Activated naive CD4-positive, alpha-beta T cell treated with anti-CD3 and anti-CD28 coated beads, Interleukin-2, amount 50 U/mL, for 72 hours (primary cell): ENCODE measurements around the gene LZTR1. TPM values are rescaled to one million over a fixed set of nuclear protein-coding genes. Genes with fewer than 3 reads are reported as not detected.

Experiments
- ATAC-seq, 2 donors: fragments of 150-1000 bp; cut with Tn5 transposase; 2 replicates each; pipeline ENCODE4 v1.10.0; 2021; ENCODE audit warnings: mild to moderate bottlenecking in 2 of 2, moderate library complexity in 2 of 2
- DNase-seq, 2 donors: peaks; one replicate each; pipeline ENCODE4 v3.0.0; 2021 to 2022; ENCODE audit warnings: low spot score in 2 of 2
- H3K27ac Mint-ChIP-seq, 2 donors: one replicate each; pipeline ENCODE4 v1.8.0; 2022; ENCODE audit warnings: mild to moderate bottlenecking in 2 of 2, mixed read lengths in 2 of 2
- H3K36me3 Mint-ChIP-seq, 2 donors: one replicate each; pipeline ENCODE4 v1.8.0; 2022; ENCODE audit warnings: mixed read lengths in 2 of 2
- H3K9me3 Mint-ChIP-seq, 2 donors: one replicate each; pipeline ENCODE4 v1.8.0; 2022; ENCODE audit warnings: mixed read lengths in 2 of 2
- total RNA-seq, 2 donors: library from RNA; stranded (reverse); gene quantifications; one replicate each; pipeline ENCODE4 v1.2.3, GENCODE V29; 2022

Gene LZTR1
- total RNA-seq, 2 donors from 2014 or later: 30.7 to 41.8 TPM

- ATAC-seq (no peak), DNase-seq (no peak)
- no peak overlapping the region for H3K27ac Mint-ChIP-seq
- H3K36me3 Mint-ChIP-seq: no peaks in the 10 kb centered on the region
- no peaks in the 10 kb centered on the region for H3K9me3 Mint-ChIP-seq
Observed at GRCh38 chr22:21012446-21013407, 30.6 kb downstream of the LZTR1 start.

GRCh38 chr22:21013657-21014201 lies 31.6 kb downstream of the LZTR1 start:
- H3K9me3 Mint-ChIP-seq: no peaks in the 10 kb centered on the region
- peak overlapping the region; percentile 76 to 85 for H3K27ac Mint-ChIP-seq
- DNase-seq (no peak), ATAC-seq (no peak)
- H3K36me3 Mint-ChIP-seq: no peaks in the 10 kb centered on the region

- Mint-ChIP-seq H3K9me3 (no peaks in the 10 kb centered on the region), H3K36me3 (no peaks in the 10 kb centered on the region), H3K27ac (peak overlapping the region; percentile 76 to 93)
- ATAC-seq (peak; percentile 94 to 96), DNase-seq (peak; percentile 76 to 86)
Observed at GRCh38 chr22:21014202-21014725, 32.2 kb downstream of the LZTR1 start.

- peak in 1 of 2 donors; percentile 24 for ATAC-seq
- Mint-ChIP-seq H3K27ac (peak within 1 kb of the TSS; percentile 76 to 93), H3K36me3 (no peaks in the 10 kb centered on the region), H3K9me3 (no peaks in the 10 kb centered on the region)
- no peak for DNase-seq
Observed at GRCh38 chr22:21014726-21015465, 32.8 kb downstream of the LZTR1 start, which contains the start of gene P2RX6. Gene P2RX6, plus strand, starts transcription at chr22:21015165. Its CDS starts 10 bp downstream, at chr22:21015175.

- no peak for DNase-seq
- Mint-ChIP-seq H3K9me3 (no peaks in the 10 kb centered on the region), H3K27ac (no peak overlapping the region), H3K36me3 (no peaks in the 10 kb centered on the region)
- no peak for ATAC-seq
Observed at GRCh38 chr22:21015466-21016006, 33.4 kb downstream of the LZTR1 start.

GRCh38 chr22:21016644-21017420 lies 34.7 kb downstream of the LZTR1 start:
- ATAC-seq (no peak), DNase-seq (no peak)
- Mint-ChIP-seq H3K9me3 (no peaks in the 10 kb centered on the region), H3K27ac (no peak overlapping the region), H3K36me3 (no peaks in the 10 kb centered on the region)

- DNase-seq: no peak
- no peak overlapping the region for H3K27ac Mint-ChIP-seq
- ATAC-seq: no peak
- no peaks in the 10 kb centered on the region for H3K36me3 Mint-ChIP-seq
- H3K9me3 Mint-ChIP-seq: no peaks in the 10 kb centered on the region
Observed at GRCh38 chr22:21018314-21018713, 36.2 kb downstream of the LZTR1 start.

- DNase-seq (no peak), ATAC-seq (peak in 1 of 2 donors; percentile 72)
- peak overlapping the region in 1 of 2 donors; percentile 9 for H3K27ac Mint-ChIP-seq
- H3K9me3 Mint-ChIP-seq: no peaks in the 10 kb centered on the region
- no peaks in the 10 kb centered on the region for H3K36me3 Mint-ChIP-seq
Observed at GRCh38 chr22:21020802-21021429, 38.8 kb downstream of the LZTR1 start.

GRCh38 chr22:21022507-21022906 lies 40.4 kb downstream of the LZTR1 start:
- Mint-ChIP-seq H3K9me3 (no peaks in the 10 kb centered on the region), H3K27ac (no peak overlapping the region), H3K36me3 (no peaks in the 10 kb centered on the region)
- ATAC-seq: no peak
- no peak for DNase-seq

GRCh38 chr22:21022955-21023614 lies 41.0 kb downstream of the LZTR1 start:
- peak overlapping the region in 1 of 2 donors; percentile 62 for H3K27ac Mint-ChIP-seq
- H3K9me3 Mint-ChIP-seq: no peaks in the 10 kb centered on the region
- no peaks in the 10 kb centered on the region for H3K36me3 Mint-ChIP-seq
- ATAC-seq (peak in 1 of 2 donors; percentile 37), DNase-seq (no peak)

GRCh38 chr22:21025266-21025665 lies 43.2 kb downstream of the LZTR1 start:
- no peaks in the 10 kb centered on the region for H3K9me3 Mint-ChIP-seq
- DNase-seq: no peak
- H3K27ac Mint-ChIP-seq: peak overlapping the region in 1 of 2 donors; percentile 87
- peak in 1 of 2 donors; percentile 68 for ATAC-seq
- no peaks in the 10 kb centered on the region for H3K36me3 Mint-ChIP-seq

- no peaks in the 10 kb centered on the region for H3K9me3 Mint-ChIP-seq
- peaks cover 0 to 4% of the 10 kb centered on the region in 2 donors for H3K36me3 Mint-ChIP-seq
- H3K27ac Mint-ChIP-seq: peak overlapping the region in 1 of 2 donors; percentile 87
- DNase-seq (no peak), ATAC-seq (no peak)
Observed at GRCh38 chr22:21025763-21026755, 44.0 kb downstream of the LZTR1 start.

GRCh38 chr22:21026783-21027692 lies 44.9 kb downstream of the LZTR1 start:
- H3K27ac Mint-ChIP-seq: no peak overlapping the region
- no peak for ATAC-seq

More at GRCh38 chr22:21026783-21027692, 44.9 kb downstream of the LZTR1 start:
- no peak for DNase-seq
- H3K36me3 Mint-ChIP-seq: peaks cover 0 to 7% of the 10 kb centered on the region in 2 donors
- no peaks in the 10 kb centered on the region for H3K9me3 Mint-ChIP-seq
